Psoas muscle (tissue), 8 donors: Measurements from ENCODE around the gene PID1. TPM values are rescaled to one million over a fixed set of nuclear protein-coding genes. Genes with fewer than 3 reads are reported as not detected.
"Not testable (repeated sequence)": the region's sequence is repeated elsewhere in the genome, so short reads cannot be mapped to it uniquely, and the experiment has no call there.

Experiments
- ATAC-seq, 4 donors: fragments of 200-7000 bp; cut with Tn5 transposase; one replicate each; pipeline ENCODE4 v1.9.1; 2020; ENCODE audit warnings: moderate library complexity in 3 of 4, mild to moderate bottlenecking in 2 of 4
- DNase-seq, 2 donors: peaks; one replicate each; pipeline ENCODE4 v3.0.0-alpha.2; 2020
- H3K27ac ChIP-seq: fragments of 200-600 bp; one replicate; pipeline ENCODE4 v1.8.0; 2022
- H3K27me3 ChIP-seq, 3 donors: fragments of 200-600 bp in 1 of 3; one replicate each; pipeline versions ENCODE4 v1.6.1 to v1.8.0; 2013 to 2022; ENCODE audit warnings: low read length in 2 of 3, mild to moderate bottlenecking in 2 of 3, moderate library complexity in 1 of 3; ENCODE audit not compliant: insufficient read depth in 3 of 3
- H3K36me3 ChIP-seq, 2 donors: fragments of 200-600 bp in 1 of 2; one replicate each; pipeline versions ENCODE4 v1.6.1 to v1.8.0; 2013 to 2022; ENCODE audit warnings: low read depth in 1 of 2, mild to moderate bottlenecking in 1 of 2, moderate library complexity in 1 of 2; ENCODE audit not compliant: insufficient read depth in 1 of 2
- H3K4me1 ChIP-seq: fragments of 200-600 bp; one replicate; pipeline ENCODE4 v1.8.0; 2022
- H3K4me3 ChIP-seq: fragments of 200-600 bp; one replicate; pipeline ENCODE4 v1.8.0; 2022; ENCODE audit warnings: mild to moderate bottlenecking
- H3K9me3 ChIP-seq: fragments of 200-600 bp; one replicate; pipeline ENCODE4 v1.8.0; 2022
- WGBS, 3 donors: extraction: QIAGEN DNeasy Blood & Tissue Kit; methylation state at CpG; one replicate each; pipeline versions ENCODE4 v1.1.6 to v1.1.7; 2013; 5-methylcytosine and 5-hydroxymethylcytosine counted together
- intact Hi-C, 2 donors: fragments of 100-400 bp; cut with DNase I; formaldehyde crosslinking; loops; one replicate each; pipeline versions ENCODE4 v1.11.0 to v1.14.2; 2022
- polyA plus RNA-seq, 3 donors: library from polyadenylated mRNA; stranded (reverse); fragments of 200-250 nt; gene quantifications; one replicate each; pipeline ENCODE4 v1.2.3, GENCODE V29; 2013
- total RNA-seq, 4 donors: library from RNA; stranded (reverse); fragmentation: NEBNext Ultra II Directional in 2 of 4; extraction: Animal tissue kit (Norgen Biotek cat#: 25700) in 2 of 4; gene quantifications; one replicate each; pipeline versions ENCODE4 v1.2.1 to v1.2.4, GENCODE V29; 2021 to 2023
- TF ChIP-seq, protein P1 (sequence below): fragments of 200-600 bp; IDR thresholded peaks from one replicate; pipeline ENCODE4 v1.8.0; 2022; ENCODE audit warnings: antibody characterized with exemption
- donor health status: healthy with polysubstance abuse.
- donor health status: DM: no; HTN: no; CAD: no; lungs with moderate emphysema.
- donor health status: Bipolar disorder and iron deficiency.
- donor health status: healthy.
- donor health status: DM: yes; HTN: yes; CAD: no.
- donor health status: DM: no; HTN: no; CAD: no.
- donor health status: DM: no; HTN: no; CAD: no.
- donor health status: DM: yes; HTN: yes; CAD: no.

Gene PID1
- total and polyA plus RNA-seq, 7 donors: 4.3 to 10.6 (median 6.6) TPM

DNA sequence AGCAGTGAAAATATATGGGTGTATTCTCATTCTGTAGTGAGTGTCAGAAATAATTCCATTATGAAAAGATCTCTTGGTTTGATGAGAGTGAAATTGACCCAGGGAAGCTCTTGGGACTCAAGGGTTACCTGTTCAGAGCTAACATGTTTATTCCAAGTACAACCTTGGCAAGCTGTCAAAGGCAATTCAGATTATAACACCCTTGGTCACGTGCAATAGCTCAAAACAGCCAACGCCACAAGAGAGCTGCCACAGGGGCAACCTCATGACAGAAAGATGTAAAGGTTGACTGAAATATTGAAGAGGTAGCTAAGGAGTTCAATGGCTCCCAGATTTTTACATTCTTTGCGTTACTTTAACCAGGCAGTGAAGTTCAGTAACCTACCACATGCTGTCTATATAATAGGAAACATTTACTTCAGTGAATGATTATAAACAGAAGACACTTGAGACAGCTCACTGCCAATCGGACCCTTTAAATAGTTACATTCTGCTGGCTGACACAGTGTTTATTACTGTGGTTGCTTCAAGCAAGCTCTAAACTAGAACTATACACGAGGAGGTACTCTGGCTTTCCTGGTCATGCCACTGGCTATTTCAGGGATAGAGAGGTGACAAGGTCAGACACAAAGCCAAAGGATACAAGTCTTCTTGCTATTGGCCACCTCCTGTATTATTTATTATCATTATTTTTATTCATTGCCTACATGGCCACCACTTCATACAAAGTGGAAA, 187.3 kb downstream of the PID1 start:
- ATAC-seq (no peak), DNase-seq (no peak)
- Histone ChIP-seq H3K9me3 (peaks cover 8% of the 10 kb centered on the region), H3K27me3 (no peaks in the 10 kb centered on the region), H3K4me1 (no peaks in the 10 kb centered on the region), H3K36me3 (no peaks in the 10 kb centered on the region), H3K4me3 (no peak overlapping the region), H3K27ac (no peak overlapping the region)
- intact Hi-C loops: no loop called here
- TF ChIP-seq, protein P1, sequence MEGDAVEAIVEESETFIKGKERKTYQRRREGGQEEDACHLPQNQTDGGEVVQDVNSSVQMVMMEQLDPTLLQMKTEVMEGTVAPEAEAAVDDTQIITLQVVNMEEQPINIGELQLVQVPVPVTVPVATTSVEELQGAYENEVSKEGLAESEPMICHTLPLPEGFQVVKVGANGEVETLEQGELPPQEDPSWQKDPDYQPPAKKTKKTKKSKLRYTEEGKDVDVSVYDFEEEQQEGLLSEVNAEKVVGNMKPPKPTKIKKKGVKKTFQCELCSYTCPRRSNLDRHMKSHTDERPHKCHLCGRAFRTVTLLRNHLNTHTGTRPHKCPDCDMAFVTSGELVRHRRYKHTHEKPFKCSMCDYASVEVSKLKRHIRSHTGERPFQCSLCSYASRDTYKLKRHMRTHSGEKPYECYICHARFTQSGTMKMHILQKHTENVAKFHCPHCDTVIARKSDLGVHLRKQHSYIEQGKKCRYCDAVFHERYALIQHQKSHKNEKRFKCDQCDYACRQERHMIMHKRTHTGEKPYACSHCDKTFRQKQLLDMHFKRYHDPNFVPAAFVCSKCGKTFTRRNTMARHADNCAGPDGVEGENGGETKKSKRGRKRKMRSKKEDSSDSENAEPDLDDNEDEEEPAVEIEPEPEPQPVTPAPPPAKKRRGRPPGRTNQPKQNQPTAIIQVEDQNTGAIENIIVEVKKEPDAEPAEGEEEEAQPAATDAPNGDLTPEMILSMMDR: no peak
- 52 to 60% (median 52%) methylated on average over 5 of the region's 5 CpGs for WGBS, 3 donors

DNA sequence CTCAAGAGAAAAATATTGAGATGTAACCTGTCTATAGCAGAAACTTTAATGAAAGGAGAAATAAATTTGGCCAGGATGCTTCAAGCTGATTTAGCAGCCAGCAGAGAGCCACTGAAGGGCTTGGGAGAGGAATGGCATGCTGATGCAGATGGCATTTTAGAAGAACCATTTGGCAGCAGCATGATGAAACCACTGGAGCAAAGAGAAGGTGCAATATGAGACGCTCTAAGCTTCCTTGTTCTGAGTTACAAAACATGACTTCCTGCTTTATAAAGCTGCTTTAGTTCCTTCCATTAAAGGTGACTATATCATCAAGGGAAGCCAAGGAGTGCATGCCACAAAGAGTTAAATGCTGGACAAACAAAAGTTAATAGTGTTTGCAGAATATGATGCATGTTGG, 189.7 kb downstream of the PID1 start:
- DNase-seq: no peak
- ATAC-seq: no peak
- no peak overlapping the region for H3K4me3 ChIP-seq
- WGBS, 3 donors: 20 to 27% (median 21%) methylated on average over 1 of the region's 1 CpG
- H3K4me1 ChIP-seq: no peaks in the 10 kb centered on the region
- TF ChIP-seq, protein P1: no peak
- intact Hi-C loops: no loop called here
- no peaks in the 10 kb centered on the region for H3K27me3 ChIP-seq
- H3K9me3 ChIP-seq: peaks cover 8% of the 10 kb centered on the region
- H3K27ac ChIP-seq: no peak overlapping the region
- no peaks in the 10 kb centered on the region for H3K36me3 ChIP-seq

DNA sequence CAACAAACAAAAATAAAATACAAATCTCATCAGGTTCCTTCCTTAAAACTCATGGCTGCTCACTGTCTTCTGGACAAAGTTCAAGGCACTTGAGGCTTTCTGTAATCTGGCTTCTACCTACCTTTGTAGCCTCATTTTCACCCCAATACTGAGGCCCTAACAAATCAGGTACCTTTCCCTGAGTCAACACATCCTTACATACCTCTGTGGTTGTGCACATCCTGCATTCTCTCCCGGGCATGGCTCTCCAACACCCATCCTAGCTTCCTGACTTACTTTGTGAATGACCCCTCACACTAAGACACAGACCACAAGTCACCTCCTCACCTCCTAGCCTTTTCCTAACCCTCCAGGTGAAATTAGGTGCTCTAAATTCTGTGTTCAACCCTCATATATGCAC, 190.9 kb downstream of the PID1 start:
- intact Hi-C loops: no loop called here

DNA sequence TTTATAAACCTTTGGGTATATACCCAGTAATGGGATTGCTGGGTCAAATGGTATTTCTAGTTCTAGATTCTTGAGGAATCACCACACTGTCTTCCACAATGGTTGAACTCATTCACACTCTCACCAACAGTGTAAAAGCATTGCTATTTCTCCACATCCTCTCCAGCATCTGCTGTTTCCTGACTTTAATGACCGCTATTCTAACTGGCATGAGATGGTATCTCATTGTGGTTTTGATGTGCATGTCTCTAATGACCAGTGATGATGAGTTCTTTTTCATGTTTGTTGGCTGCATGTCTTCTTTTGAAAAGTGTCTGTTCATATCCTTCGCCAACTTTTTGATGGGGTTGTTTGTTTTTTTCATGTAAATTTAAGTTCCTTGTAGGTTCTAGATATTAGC, 194.2 kb downstream of the PID1 start:
- H3K27me3 ChIP-seq, H3K36me3 ChIP-seq, intact Hi-C loops, H3K4me1 ChIP-seq, H3K4me3 ChIP-seq, DNase-seq, ATAC-seq, H3K27ac ChIP-seq, H3K9me3 ChIP-seq: not testable (repeated sequence)
- 90 to 97% (median 96%) methylated on average over 2 of the region's 2 CpGs for WGBS, 3 donors

More for the DNA sequence above, 190.9 kb downstream of the PID1 start:
- ATAC-seq (no peak), DNase-seq (no peak)
- Histone ChIP-seq H3K4me3 (no peak overlapping the region), H3K27ac (no peak overlapping the region), H3K4me1 (no peaks in the 10 kb centered on the region), H3K36me3 (no peaks in the 10 kb centered on the region), H3K27me3 (no peaks in the 10 kb centered on the region), H3K9me3 (peaks cover 8% of the 10 kb centered on the region)
- TF ChIP-seq, protein P1: no peak
- 70 to 82% (median 80%) methylated on average over 1 of the region's 1 CpG for WGBS, 3 donors

DNA sequence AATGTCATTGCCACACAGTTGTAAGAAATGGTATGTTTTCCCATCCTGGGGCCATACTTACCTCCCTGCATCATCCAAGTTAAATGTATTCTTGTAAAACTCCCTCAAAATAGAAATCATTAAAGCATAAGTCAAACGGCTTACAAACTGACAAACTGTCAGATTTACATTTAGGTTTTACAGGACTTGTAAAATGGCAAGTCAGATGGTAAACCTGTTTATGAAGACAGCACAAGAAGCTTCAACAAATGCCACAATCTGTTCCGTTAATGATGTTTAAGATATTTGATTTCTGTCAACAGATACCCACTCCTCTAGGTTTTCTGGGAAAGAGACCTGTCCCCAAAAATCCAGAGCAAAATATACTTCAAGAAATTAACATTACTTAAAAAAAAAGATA, 197.2 kb downstream of the PID1 start:
- H3K27me3 ChIP-seq: no peaks in the 10 kb centered on the region
- no peaks in the 10 kb centered on the region for H3K4me1 ChIP-seq
- intact Hi-C loops: no loop called here
- H3K27ac ChIP-seq: no peak overlapping the region
- 80 to 87% (median 85%) methylated on average over 2 of the region's 2 CpGs for WGBS, 3 donors
- H3K9me3 ChIP-seq: no peaks in the 10 kb centered on the region
- H3K4me3 ChIP-seq: no peak overlapping the region
- no peaks in the 10 kb centered on the region for H3K36me3 ChIP-seq
- DNase-seq (no peak), ATAC-seq (no peak)
- TF ChIP-seq, protein P1: no peak
